Dendritic cell treated with granulocyte-macrophage colony-stimulating factor and Interleukin-4, amounts not matched to agents 40 ng/mL and 50 ng/mL, for 4 days (primary cell): ENCODE data around the gene RNU6-1.

Experiments used
- H3K27ac Mint-ChIP-seq: one replicate; pipeline ENCODE4 v1.8.0; 2022; ENCODE audit warnings: mild to moderate bottlenecking, mixed read lengths
- H3K27me3 Mint-ChIP-seq: one replicate; pipeline ENCODE4 v1.8.0; 2022; ENCODE audit warnings: mild to moderate bottlenecking, mixed read lengths
- H3K36me3 Mint-ChIP-seq: one replicate; pipeline ENCODE4 v1.8.0; 2022; ENCODE audit warnings: low read depth, mixed read lengths
- H3K4me1 Mint-ChIP-seq: one replicate; pipeline ENCODE4 v1.8.0; 2022; ENCODE audit warnings: low read depth, mixed read lengths
- H3K4me3 Mint-ChIP-seq: one replicate; pipeline ENCODE4 v1.8.0; 2022; ENCODE audit warnings: mild to moderate bottlenecking, moderate library complexity, mixed read lengths
- H3K9me3 Mint-ChIP-seq: one replicate; pipeline ENCODE4 v1.8.0; 2022; ENCODE audit warnings: mixed read lengths
- intact Hi-C: fragments of 100-400 bp; cut with micrococcal nuclease; formaldehyde crosslinking; loops from one replicate; pipeline ENCODE4 v1.15.0; 2022

The RNU6-1 gene

DNA sequence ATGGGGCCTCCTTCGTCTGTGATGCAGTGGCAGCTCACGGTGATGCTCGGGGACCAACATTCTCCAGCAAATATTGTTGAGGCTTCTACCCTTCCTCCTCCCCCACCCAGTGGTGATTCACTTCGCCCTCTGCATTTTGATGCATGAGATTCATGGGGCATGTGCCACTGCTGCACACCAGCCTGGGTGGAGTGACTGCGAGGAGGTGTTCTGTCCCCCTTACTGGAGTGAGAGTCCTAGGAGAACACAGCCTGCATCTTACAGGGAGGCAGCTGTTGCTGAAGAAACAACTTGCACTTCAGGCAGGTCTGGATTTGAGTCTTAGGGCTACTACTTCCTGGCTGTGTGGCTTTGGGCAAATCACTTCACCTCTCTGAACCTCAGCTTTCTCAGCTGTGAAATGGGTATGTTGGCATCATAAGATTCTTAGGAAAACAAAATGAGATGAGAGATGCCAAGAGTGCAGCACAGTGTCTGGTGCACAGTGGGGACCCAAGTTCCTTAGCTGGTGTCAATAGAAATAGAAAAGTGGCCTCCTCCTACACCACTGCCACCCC is 24.7 kb downstream of the RNU6-1 start:
- intact Hi-C loops = no loop called here
- no peak overlapping the region for H3K27ac Mint-ChIP-seq
- H3K9me3 Mint-ChIP-seq = no peaks in the 10 kb centered on the region
- H3K4me3 Mint-ChIP-seq = no peak overlapping the region
- peaks cover 43% of the 10 kb centered on the region for H3K27me3 Mint-ChIP-seq
- H3K4me1 Mint-ChIP-seq = peaks cover 7% of the 10 kb centered on the region
- no peaks in the 10 kb centered on the region for H3K36me3 Mint-ChIP-seq

DNA sequence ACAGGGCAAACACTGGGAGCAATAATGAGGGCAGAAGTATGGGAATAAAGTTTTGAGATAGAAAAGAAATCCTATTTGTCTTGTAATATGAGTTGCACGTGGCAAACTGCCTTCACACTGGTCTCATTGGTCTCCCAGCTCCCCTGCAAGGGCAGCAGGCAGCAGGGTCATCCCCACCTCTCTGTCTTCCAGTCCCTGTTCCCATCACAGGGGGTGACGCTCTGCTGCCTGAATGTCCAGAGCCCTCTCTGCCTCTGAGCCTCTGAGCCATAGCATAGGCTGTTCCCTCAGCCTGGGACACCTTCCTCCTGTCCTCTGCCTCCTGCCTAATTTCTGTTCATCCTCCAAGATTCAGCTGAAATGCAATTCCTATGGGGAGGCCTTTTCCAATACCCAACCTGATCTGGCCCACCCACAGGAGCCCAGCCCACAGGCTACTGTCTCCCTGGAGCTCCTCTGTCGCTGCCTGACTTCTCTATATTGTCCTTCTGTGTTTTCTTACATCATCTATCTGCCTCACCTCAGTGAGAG is 26.7 kb downstream of the RNU6-1 start:
- Mint-ChIP-seq H3K27me3 (peaks cover 26% of the 10 kb centered on the region), H3K36me3 (peaks cover 6% of the 10 kb centered on the region), H3K27ac (no peak overlapping the region), H3K4me1 (no peaks in the 10 kb centered on the region), H3K9me3 (no peaks in the 10 kb centered on the region), H3K4me3 (no peak overlapping the region)
- intact Hi-C loops = no loop called here

DNA sequence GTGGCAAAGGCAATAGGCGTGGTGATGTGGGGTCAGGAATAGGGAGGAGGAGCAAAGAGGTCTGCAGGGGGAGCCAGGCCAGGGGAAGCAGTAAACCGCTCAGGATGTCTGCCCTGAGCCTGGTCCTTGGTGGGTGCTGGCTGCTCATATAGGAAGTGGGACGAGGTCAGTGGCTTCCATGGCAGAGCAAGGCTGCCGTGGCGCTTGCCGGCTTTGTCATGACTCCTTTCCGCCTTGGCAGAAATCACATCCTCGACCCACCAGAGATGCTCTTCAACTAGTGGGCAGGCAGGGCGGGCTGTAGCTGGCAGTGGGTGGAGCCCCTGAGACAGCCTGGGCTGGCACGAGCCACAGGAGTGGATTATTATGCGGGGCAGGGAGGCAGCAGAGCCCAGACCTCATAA is 27.6 kb downstream of the RNU6-1 start:
- intact Hi-C loops = no loop called here
- Mint-ChIP-seq H3K4me3 (no peak overlapping the region), H3K36me3 (peaks cover 15% of the 10 kb centered on the region)

DNA sequence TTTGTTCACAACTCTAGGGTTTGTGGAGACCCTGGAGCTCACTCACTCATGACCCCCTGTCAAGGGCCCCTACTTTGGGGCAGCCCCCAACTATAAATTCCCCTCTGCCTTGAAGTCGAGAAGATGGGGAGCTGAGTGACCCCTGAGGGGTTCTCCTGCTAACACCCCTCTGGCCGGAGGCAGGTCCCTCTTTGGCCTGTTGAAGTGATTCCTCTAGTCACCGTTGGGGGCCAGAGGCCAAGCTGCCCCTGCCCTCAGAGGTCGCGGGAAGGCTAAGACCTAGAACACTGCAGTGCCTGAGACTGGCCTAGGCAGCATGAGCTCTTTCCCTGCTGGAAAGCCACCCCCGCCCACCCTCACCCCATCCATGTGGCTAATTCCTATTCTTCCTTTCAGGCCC is 30.0 kb downstream of the RNU6-1 start:
- no peaks in the 10 kb centered on the region for H3K4me1 Mint-ChIP-seq
- H3K4me3 Mint-ChIP-seq = no peak overlapping the region
- no peaks in the 10 kb centered on the region for H3K9me3 Mint-ChIP-seq
- peaks cover 8% of the 10 kb centered on the region for H3K27me3 Mint-ChIP-seq
- peaks cover 27% of the 10 kb centered on the region for H3K36me3 Mint-ChIP-seq
- intact Hi-C loops = no loop called here
- H3K27ac Mint-ChIP-seq = no peak overlapping the region

More for the DNA sequence above, 27.6 kb downstream of the RNU6-1 start:
- no peaks in the 10 kb centered on the region for H3K4me1 Mint-ChIP-seq
- no peaks in the 10 kb centered on the region for H3K9me3 Mint-ChIP-seq
- peaks cover 17% of the 10 kb centered on the region for H3K27me3 Mint-ChIP-seq
- H3K27ac Mint-ChIP-seq = no peak overlapping the region

DNA sequence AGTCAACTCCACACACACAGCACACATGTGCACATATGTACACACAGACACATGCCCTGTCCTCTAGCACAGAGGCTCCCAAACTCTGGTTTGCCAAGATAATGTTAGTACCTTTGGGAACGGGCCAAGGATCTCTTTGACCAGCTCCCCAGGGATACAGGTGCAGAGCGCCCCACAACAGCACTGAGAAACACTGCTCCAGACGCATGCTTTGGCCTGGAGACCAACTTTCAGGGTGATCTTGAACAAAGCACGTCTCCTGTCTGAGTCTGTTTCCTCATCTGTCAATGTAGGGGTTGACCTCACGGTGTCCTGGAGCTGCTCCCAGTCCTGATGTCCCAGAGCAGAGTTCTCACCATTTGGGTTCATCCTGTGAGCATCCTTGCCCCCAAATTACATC is 30.4 kb downstream of the RNU6-1 start:
- H3K4me3 Mint-ChIP-seq = no peak overlapping the region
- H3K27ac Mint-ChIP-seq = no peak overlapping the region
- H3K36me3 Mint-ChIP-seq = peaks cover 27% of the 10 kb centered on the region
- H3K27me3 Mint-ChIP-seq = peaks cover 6% of the 10 kb centered on the region
- H3K9me3 Mint-ChIP-seq = no peaks in the 10 kb centered on the region
- intact Hi-C loops = no loop called here
- H3K4me1 Mint-ChIP-seq = peaks cover 2% of the 10 kb centered on the region

DNA sequence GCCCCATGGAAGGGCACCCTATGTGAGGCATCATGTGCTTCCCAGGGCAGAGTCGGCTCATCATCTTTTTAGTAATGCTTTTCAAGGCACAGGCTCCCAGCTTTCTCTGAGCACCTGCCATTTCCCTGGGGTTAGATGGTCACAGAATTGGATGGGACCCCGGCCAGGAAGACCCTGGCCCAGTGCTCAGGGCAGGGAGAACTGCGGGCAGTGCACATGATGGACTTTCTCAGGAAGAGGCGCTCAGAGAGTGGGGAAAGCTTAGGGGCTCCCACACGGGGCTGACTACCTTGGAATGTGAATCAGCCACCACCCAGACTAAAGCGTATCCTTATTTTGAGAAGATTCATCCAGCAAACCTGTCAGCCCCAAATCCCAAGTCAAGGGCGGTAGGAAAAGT is 31.0 kb downstream of the RNU6-1 start:
- no peaks in the 10 kb centered on the region for H3K9me3 Mint-ChIP-seq
- H3K36me3 Mint-ChIP-seq = peaks cover 32% of the 10 kb centered on the region
- H3K27ac Mint-ChIP-seq = no peak overlapping the region
- intact Hi-C loops = no loop called here
- peaks cover 6% of the 10 kb centered on the region for H3K27me3 Mint-ChIP-seq
- H3K4me3 Mint-ChIP-seq = no peak overlapping the region
- H3K4me1 Mint-ChIP-seq = peaks cover 8% of the 10 kb centered on the region

DNA sequence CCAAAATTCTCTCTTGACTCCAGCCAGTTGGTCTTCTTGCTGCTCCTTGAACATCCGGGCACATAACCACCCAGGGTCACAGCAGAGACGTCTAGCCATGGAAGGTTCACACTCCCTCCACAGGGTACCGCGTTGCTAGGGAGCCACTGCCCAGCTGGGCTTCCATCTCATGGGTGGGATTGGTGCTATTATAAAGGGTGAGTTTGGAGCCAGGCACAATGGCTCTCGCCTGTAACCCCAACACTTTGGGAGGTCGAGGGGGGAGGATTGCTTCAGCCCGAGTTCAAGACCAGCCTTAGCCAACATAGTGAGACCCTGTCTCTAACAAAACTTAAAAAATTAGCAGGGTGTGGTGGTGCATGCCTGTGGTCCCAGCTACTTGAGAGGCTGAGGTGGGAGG is 32.0 kb downstream of the RNU6-1 start:
- no peak overlapping the region for H3K27ac Mint-ChIP-seq
- peaks cover 8% of the 10 kb centered on the region for H3K4me1 Mint-ChIP-seq
- peaks cover 6% of the 10 kb centered on the region for H3K27me3 Mint-ChIP-seq
- no peaks in the 10 kb centered on the region for H3K9me3 Mint-ChIP-seq
- intact Hi-C loops = no loop called here
- H3K36me3 Mint-ChIP-seq = peaks cover 33% of the 10 kb centered on the region
- H3K4me3 Mint-ChIP-seq = no peak overlapping the region

DNA sequence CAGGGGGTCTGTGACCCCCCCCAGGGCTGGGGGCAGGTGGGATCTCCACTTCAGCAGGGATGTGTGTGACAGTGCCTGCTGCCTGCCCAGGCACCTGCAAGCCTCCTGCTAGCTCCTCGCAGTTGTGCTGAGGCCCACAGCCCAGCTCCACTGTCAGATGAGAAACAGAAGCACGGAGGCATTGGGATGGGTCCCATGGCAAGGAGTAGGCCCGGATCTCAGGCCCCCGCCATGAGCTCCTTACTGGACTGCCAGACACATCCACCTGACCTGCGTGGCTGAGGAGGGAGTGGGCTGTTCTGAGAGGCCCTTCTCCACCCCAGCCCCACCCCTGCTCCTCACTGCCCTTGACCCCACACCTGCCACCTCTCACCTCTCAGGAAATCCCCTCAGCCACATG is 32.7 kb downstream of the RNU6-1 start:
- Mint-ChIP-seq H3K9me3 (no peaks in the 10 kb centered on the region), H3K27me3 (peaks cover 6% of the 10 kb centered on the region), H3K36me3 (peaks cover 38% of the 10 kb centered on the region), H3K27ac (no peak overlapping the region), H3K4me3 (no peak overlapping the region), H3K4me1 (peaks cover 8% of the 10 kb centered on the region)
- intact Hi-C loops = no loop called here

DNA sequence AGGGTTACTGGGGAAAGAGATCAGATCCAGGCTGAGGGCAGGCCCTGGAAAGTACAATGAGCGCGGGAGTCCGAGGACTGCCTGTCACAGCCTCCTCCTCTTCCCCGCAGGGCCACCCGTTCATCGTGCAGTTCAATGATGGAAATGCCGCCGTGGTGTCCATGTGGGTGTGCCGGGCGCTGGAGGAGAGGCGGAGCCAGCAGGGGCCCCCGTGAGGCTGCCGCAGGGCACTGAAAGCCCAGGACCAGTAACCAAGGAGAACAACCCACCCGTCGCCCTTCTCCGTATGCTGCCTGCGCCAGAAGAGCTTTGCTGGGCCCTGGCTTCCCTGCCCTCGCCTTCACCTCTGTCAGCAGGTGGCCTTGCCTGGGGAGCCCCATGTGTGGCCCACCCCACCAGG is 33.3 kb downstream of the RNU6-1 start:
- Mint-ChIP-seq H3K4me3 (no peak overlapping the region), H3K36me3 (peaks cover 38% of the 10 kb centered on the region), H3K4me1 (peaks cover 8% of the 10 kb centered on the region), H3K27ac (no peak overlapping the region), H3K27me3 (no peaks in the 10 kb centered on the region), H3K9me3 (no peaks in the 10 kb centered on the region)
- intact Hi-C loops = no loop called here

DNA sequence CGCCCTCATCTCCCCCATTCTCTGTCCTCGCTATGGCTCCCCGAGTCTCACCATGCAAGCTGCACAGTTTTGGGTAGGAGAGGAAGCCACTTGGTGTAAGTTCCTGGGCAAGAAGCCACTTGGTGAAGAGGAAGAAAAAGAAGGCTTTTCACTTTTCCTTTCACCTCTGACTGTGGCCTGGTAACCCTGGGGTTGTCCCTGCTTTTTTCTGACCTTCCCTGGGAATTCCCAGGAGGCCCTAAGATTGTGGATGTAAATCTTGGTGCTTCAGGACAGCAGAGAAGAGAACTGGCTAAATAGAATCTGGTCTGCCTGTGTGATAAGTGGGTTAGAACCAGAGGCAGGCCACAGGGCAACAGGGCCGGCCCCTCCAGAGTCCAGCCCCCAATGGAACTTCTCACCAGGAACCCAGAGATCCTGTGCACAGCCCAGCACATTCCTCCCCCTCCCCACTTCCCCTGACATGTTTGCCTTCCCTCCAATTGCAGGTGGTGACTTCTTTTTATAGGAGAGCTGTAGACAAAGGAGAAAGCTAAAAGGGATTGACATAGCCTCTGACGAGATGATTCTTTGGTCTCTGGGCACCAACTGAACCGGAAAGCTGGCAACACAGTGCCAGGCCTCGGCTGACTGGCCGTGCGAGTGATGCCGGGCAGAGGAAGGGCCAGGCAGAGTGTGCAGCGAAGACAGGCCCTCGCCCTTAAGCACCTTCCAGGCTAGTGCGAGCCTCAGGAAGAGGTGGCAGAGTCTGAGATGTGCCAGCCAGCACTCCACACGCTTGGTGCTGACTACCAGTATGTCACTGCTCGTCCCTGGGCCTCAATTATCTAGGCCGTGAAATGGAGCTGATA is 34.0 kb downstream of the RNU6-1 start:
- Mint-ChIP-seq H3K27ac (no peak overlapping the region), H3K27me3 (no peaks in the 10 kb centered on the region), H3K36me3 (peaks cover 38% of the 10 kb centered on the region), H3K4me1 (peaks cover 8% of the 10 kb centered on the region), H3K4me3 (no peak overlapping the region), H3K9me3 (no peaks in the 10 kb centered on the region)
- intact Hi-C loops = no loop called here

DNA sequence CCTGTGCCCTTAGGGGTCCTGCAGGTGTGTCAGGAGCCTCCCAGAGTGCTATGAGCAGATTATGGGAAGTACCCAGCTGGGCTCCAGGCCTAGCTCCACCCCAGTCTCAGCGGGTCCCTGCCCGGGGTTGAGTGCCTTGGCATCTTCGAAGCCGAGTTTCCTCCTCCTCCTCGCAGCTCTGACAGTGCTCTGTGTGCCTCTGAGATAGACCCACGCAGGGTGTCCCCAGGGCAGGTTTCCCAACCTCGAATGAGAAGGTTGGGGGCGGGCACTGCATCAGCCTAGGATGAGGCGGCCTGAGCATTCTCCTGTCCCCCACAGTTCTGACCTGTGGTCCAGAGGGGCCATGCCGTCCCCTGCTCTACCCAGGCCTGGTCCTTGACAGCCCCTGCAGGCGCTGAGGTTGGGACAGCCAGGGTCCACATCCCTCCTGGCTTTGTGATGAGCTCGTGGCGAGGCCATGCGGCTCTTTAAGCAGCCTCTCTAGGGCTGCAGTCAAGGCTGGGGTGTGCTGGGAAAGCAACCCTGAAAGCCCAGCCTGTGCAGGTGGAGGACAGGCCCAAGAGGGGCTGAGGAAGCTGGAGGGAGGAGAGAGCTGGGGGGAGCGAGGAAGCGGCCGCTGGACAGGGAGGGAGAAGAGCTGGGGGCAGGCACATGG is 34.7 kb downstream of the RNU6-1 start:
- peaks cover 8% of the 10 kb centered on the region for H3K4me1 Mint-ChIP-seq
- H3K27me3 Mint-ChIP-seq = no peaks in the 10 kb centered on the region
- no peak overlapping the region for H3K4me3 Mint-ChIP-seq
- H3K36me3 Mint-ChIP-seq = peaks cover 38% of the 10 kb centered on the region
- no peaks in the 10 kb centered on the region for H3K9me3 Mint-ChIP-seq
- no peak overlapping the region for H3K27ac Mint-ChIP-seq
- intact Hi-C loops = no loop called here

DNA sequence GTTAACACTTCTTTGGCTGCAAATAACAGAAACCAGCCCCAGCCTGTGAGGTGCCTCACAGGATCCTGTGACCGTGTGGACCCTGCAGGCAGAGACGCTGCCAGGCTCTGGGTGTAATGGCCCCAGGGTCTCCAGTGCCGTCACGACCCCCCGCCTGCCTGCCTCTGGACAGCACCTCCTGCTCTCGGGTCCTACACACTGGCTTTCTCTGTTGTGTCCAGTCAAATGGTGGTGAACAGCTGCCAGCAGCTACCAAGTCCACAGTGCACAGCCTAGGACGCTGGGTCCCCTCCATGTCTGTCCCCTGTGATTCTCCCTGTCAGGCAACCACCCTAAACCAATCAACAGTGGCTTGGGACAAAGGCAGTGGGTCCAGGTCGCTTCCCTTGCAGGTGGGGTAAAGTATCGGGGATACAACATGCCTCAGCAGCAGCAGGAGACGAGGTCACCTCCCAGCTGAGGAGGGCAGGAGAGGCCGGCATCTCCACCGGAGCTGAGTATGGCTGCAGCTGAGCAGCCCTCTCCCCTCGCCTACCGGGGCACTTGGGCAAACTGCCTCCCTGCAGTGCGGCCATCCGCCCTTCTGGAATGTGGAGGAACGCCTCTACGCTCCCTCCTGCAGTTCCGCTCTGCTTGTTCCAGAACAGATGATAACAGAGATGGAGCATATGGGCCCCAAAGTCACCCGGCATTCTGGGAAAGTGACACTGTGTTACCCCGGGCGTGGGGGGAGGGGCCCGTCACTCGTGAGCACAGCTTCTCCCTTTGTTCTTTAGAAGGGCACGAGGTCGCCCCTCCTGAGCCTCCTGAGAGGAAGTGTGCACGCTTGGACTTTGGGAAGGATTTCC is 35.6 kb downstream of the RNU6-1 start:
- H3K4me1 Mint-ChIP-seq = peaks cover 8% of the 10 kb centered on the region
- no peak overlapping the region for H3K4me3 Mint-ChIP-seq
- H3K9me3 Mint-ChIP-seq = no peaks in the 10 kb centered on the region
- intact Hi-C loops = no loop called here
- peaks cover 38% of the 10 kb centered on the region for H3K36me3 Mint-ChIP-seq
- H3K27me3 Mint-ChIP-seq = no peaks in the 10 kb centered on the region
- no peak overlapping the region for H3K27ac Mint-ChIP-seq

DNA sequence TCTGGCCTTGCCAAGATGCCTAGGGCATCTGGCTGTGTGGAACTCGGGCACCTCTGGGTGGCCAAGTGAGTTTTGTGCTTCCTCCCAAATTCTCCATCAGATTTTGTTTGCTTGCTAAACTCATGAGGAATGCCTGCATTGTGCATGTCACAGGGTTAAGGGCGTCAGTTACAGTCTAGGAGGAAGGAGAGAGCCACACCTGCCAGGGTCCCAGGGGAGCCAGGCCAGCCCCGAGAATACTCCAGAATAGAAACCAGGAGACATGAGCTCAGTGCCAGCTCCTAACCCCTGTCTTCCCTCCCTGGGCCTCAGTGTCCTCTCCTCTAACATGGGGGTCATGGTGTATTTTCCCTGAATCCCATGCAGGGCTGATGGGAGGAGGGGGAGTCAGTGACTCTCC is 36.5 kb downstream of the RNU6-1 start:
- Mint-ChIP-seq H3K4me1 (peaks cover 8% of the 10 kb centered on the region), H3K36me3 (peaks cover 35% of the 10 kb centered on the region), H3K27me3 (no peaks in the 10 kb centered on the region), H3K9me3 (no peaks in the 10 kb centered on the region), H3K4me3 (no peak overlapping the region), H3K27ac (no peak overlapping the region)
- intact Hi-C loops = no loop called here
